Kidney epithelial cell (primary cell): ENCODE measurements around the gene KMT5C. TPM values are rescaled to one million over a fixed set of nuclear protein-coding genes. Genes with fewer than 3 reads are reported as not detected.
"Not testable (repeated sequence)": the region's sequence is repeated elsewhere in the genome, so short reads cannot be mapped to it uniquely, and the experiment has no call there.

Source experiments
- DNase-seq: peaks from one replicate; pipeline ENCODE4 v3.0.0-alpha.2; 2010; ENCODE audit warnings: low read depth
- H3K27me3 ChIP-seq: 2 replicates; pipeline ENCODE4 v1.6.0; 2011; ENCODE audit warnings: low read length; ENCODE audit not compliant: control insufficient read depth, insufficient read depth
- H3K36me3 ChIP-seq: 2 replicates; pipeline ENCODE4 v1.5.1; 2011; ENCODE audit warnings: low read length; ENCODE audit not compliant: control insufficient read depth, insufficient read depth
- H3K4me3 ChIP-seq: 2 replicates; pipeline ENCODE4 v1.5.1; 2011; ENCODE audit warnings: low read depth, mild to moderate bottlenecking, control low read depth, low read length
- CTCF ChIP-seq: IDR thresholded peaks from 2 replicates; pipeline ENCODE4 v1.5.1; 2011; ENCODE audit warnings: mild to moderate bottlenecking, moderate library complexity, low read length, control low read depth, inconsistent platforms; ENCODE audit not compliant: insufficient read depth, poor library complexity, severe bottlenecking
- total RNA-seq: library from RNA; depleted of rRNA; stranded (reverse); fragments of >200 nt; gene quantifications from 2 replicates; pipeline ENCODE4 v1.2.3, GENCODE V29; 2015

The KMT5C gene
- total RNA-seq, 1 donor from 2014 or later = 11.9 TPM

- no peak for TF ChIP-seq CTCF
- no peaks in the 10 kb centered on the region for H3K27me3 ChIP-seq
- no peak for DNase-seq
Measured at GRCh38 chr19:55320844-55321419, 18.7 kb upstream of the KMT5C start.

GRCh38 chr19:55321466-55322137, 18.1 kb upstream of the KMT5C start:
- TF ChIP-seq CTCF = no peak
- H3K27me3 ChIP-seq = no peaks in the 10 kb centered on the region
- H3K36me3 ChIP-seq = no peaks in the 10 kb centered on the region
- H3K4me3 ChIP-seq = no peak overlapping the region
- DNase-seq = no peak

More at GRCh38 chr19:55320844-55321419, 18.7 kb upstream of the KMT5C start:
- no peaks in the 10 kb centered on the region for H3K36me3 ChIP-seq
- no peak overlapping the region for H3K4me3 ChIP-seq

- TF ChIP-seq CTCF = no peak
Measured at GRCh38 chr19:55322204-55322885, 17.3 kb upstream of the KMT5C start.

GRCh38 chr19:55324662-55325061, 15.0 kb upstream of the KMT5C start:
- H3K27me3 ChIP-seq = no peaks in the 10 kb centered on the region
- DNase-seq = no peak
- no peak for TF ChIP-seq CTCF

More at GRCh38 chr19:55322204-55322885, 17.3 kb upstream of the KMT5C start:
- Histone ChIP-seq H3K27me3 (no peaks in the 10 kb centered on the region), H3K4me3 (no peak overlapping the region), H3K36me3 (no peaks in the 10 kb centered on the region)
- no peak for DNase-seq

GRCh38 chr19:55325172-55325571, 14.5 kb upstream of the KMT5C start, which contains the start of gene TMEM150B:
TMEM150B (minus strand) TSS chr19:55325341; CDS start chr19:55321036, 4,305 bp downstream.
- no peaks in the 10 kb centered on the region for H3K27me3 ChIP-seq
- no peaks in the 10 kb centered on the region for H3K36me3 ChIP-seq
- no peak for DNase-seq
- H3K4me3 ChIP-seq = no peak within 1 kb of the TSS
- TF ChIP-seq CTCF = no peak

More at GRCh38 chr19:55324662-55325061, 15.0 kb upstream of the KMT5C start:
- Histone ChIP-seq H3K4me3 (no peak overlapping the region), H3K36me3 (no peaks in the 10 kb centered on the region)

GRCh38 chr19:55328774-55329318, 10.8 kb upstream of the KMT5C start:
- H3K36me3 ChIP-seq, DNase-seq, H3K4me3 ChIP-seq, H3K27me3 ChIP-seq: not testable (repeated sequence)

GRCh38 chr19:55329791-55330190, 9.9 kb upstream of the KMT5C start:
- not testable (repeated sequence) for H3K27me3 ChIP-seq, H3K36me3 ChIP-seq, H3K4me3 ChIP-seq, DNase-seq
